Liver (tissue), 9 donors: ENCODE data around the gene CUEDC1. TPM values are rescaled to one million over a fixed set of nuclear protein-coding genes. Genes with fewer than 3 reads are reported as not detected.

ENCODE experiments used
- DNase-seq: peaks from one replicate; pipeline ENCODE4 v3.0.0-alpha.2; 2017; ENCODE audit warnings: low spot score
- H3K27ac ChIP-seq, 2 donors: one replicate each; pipeline ENCODE4 v1.7.0; 2013; ENCODE audit warnings: inconsistent platforms in 2 of 2, low read length in 2 of 2, control low read depth in 1 of 2, low read depth in 1 of 2, mild to moderate bottlenecking in 1 of 2
- H3K27me3 ChIP-seq, 4 donors: one replicate each; pipeline versions ENCODE4 v1.6.1 to v1.7.0; 2013; ENCODE audit warnings: low read length in 3 of 4, inconsistent platforms in 1 of 4, mild to moderate bottlenecking in 1 of 4, moderate library complexity in 1 of 4; ENCODE audit not compliant: control insufficient read depth in 4 of 4, insufficient read depth in 4 of 4
- H3K36me3 ChIP-seq, 4 donors: one replicate each; pipeline versions ENCODE4 v1.6.1 to v1.7.0; 2013; ENCODE audit warnings: low read length in 3 of 4, mild to moderate bottlenecking in 3 of 4, low read depth in 1 of 4, moderate library complexity in 1 of 4; ENCODE audit not compliant: control insufficient read depth in 4 of 4, insufficient read depth in 3 of 4
- H3K4me1 ChIP-seq, 4 donors: one replicate each; pipeline versions ENCODE4 v1.6.1 to v1.7.0; 2013; ENCODE audit warnings: low read length in 3 of 4, mild to moderate bottlenecking in 3 of 4, moderate library complexity in 1 of 4; ENCODE audit not compliant: control insufficient read depth in 4 of 4, insufficient read depth in 4 of 4
- H3K4me3 ChIP-seq, 3 donors: one replicate each; pipeline versions ENCODE4 v1.6.1 to v1.7.0; 2013; ENCODE audit warnings: low read length in 3 of 3, control low read depth in 1 of 3, low read depth in 1 of 3, mild to moderate bottlenecking in 1 of 3
- H3K9ac ChIP-seq, 2 donors: one replicate each; pipeline ENCODE4 v1.7.0; 2013; ENCODE audit warnings: low read length in 2 of 2, mild to moderate bottlenecking in 2 of 2, moderate library complexity in 2 of 2, control low read depth in 1 of 2, low read depth in 1 of 2
- H3K9me3 ChIP-seq, 4 donors: one replicate each; pipeline versions ENCODE4 v1.6.1 to v1.7.0; 2013; ENCODE audit warnings: low read length in 3 of 4; ENCODE audit not compliant: control insufficient read depth in 4 of 4
- EGR1 ChIP-seq, 2 donors: IDR thresholded peaks; 2 replicates each; pipeline ENCODE4 v1.6.1; 2016 to 2018; ENCODE audit warnings: antibody characterized with exemption in 2 of 2, low read depth in 2 of 2
- FOXA1 ChIP-seq: IDR thresholded peaks from 2 replicates; pipeline ENCODE4 v1.6.1; 2016; ENCODE audit warnings: antibody characterized with exemption
- FOXA2 ChIP-seq: IDR thresholded peaks from 2 replicates; pipeline ENCODE4 v1.6.1; 2016; ENCODE audit warnings: antibody characterized with exemption
- GABPA ChIP-seq, 2 donors: IDR thresholded peaks in 1 of 2; conservative IDR thresholded peaks in 1 of 2; 2 replicates each; pipeline ENCODE4 v1.6.1; 2016; ENCODE audit warnings: antibody characterized with exemption in 2 of 2, mild to moderate bottlenecking in 1 of 2, moderate library complexity in 1 of 2
- HNF4A ChIP-seq, 2 donors: conservative IDR thresholded peaks; 2 replicates each; pipeline ENCODE4 v1.6.1; 2016; ENCODE audit warnings: antibody characterized with exemption in 2 of 2, mild to moderate bottlenecking in 2 of 2
- HNF4G ChIP-seq: IDR thresholded peaks from 2 replicates; pipeline ENCODE4 v1.6.1; 2016; ENCODE audit warnings: antibody characterized with exemption
- JUND ChIP-seq, 2 donors: IDR thresholded peaks; 2 replicates each; pipeline ENCODE4 v1.6.1; 2016; ENCODE audit warnings: antibody characterized with exemption in 2 of 2
- NR2F2 ChIP-seq: IDR thresholded peaks from 2 replicates; pipeline ENCODE4 v1.6.1; 2016; ENCODE audit warnings: antibody characterized with exemption
- RAD21 ChIP-seq, 2 donors: IDR thresholded peaks; 2 replicates each; pipeline ENCODE4 v1.6.1; 2016; ENCODE audit warnings: antibody characterized with exemption in 2 of 2, mild to moderate bottlenecking in 2 of 2
- REST ChIP-seq: IDR thresholded peaks from 2 replicates; pipeline ENCODE4 v1.6.1; 2016; ENCODE audit warnings: antibody characterized with exemption, mild to moderate bottlenecking
- RXRA ChIP-seq, 2 donors: IDR thresholded peaks; 2 replicates each; pipeline ENCODE4 v1.6.1; 2017 to 2018; ENCODE audit warnings: antibody characterized with exemption in 2 of 2, mild to moderate bottlenecking in 1 of 2
- TAF1 ChIP-seq: conservative IDR thresholded peaks from 2 replicates; pipeline ENCODE4 v1.6.1; 2016; ENCODE audit warnings: antibody characterized with exemption, mild to moderate bottlenecking
- YY1 ChIP-seq: IDR thresholded peaks from 2 replicates; pipeline ENCODE4 v1.6.1; 2016; ENCODE audit warnings: antibody characterized with exemption, mild to moderate bottlenecking
- ZBTB33 ChIP-seq: IDR thresholded peaks from 2 replicates; pipeline ENCODE4 v1.6.1; 2016; ENCODE audit warnings: antibody characterized with exemption
- WGBS: extraction: QIAGEN DNeasy Blood & Tissue Kit; methylation state at CpG from one replicate; pipeline ENCODE4 v1.1.7; 2013; 5-methylcytosine and 5-hydroxymethylcytosine counted together
- polyA plus RNA-seq, 2 donors: library from polyadenylated mRNA; stranded (reverse) in 1 of 2; unstranded in 1 of 2; fragments of 200-250 nt in 1 of 2; fragments of >200 nt in 1 of 2; fragmentation: Nextera tagmentation in 1 of 2; extraction: Ambion mirVana in 1 of 2; gene quantifications; one replicate each; pipeline versions ENCODE4 v1.2.1 to v1.2.3, GENCODE V29; 2013 to 2015
- total RNA-seq, 2 donors: library from RNA; depleted of rRNA; stranded (reverse); fragments of >200 nt; gene quantifications; one replicate each; pipeline ENCODE4 v1.2.3, GENCODE V29; 2014
- donor health status: healthy.
- donor health status: healthy.
- donor health status: healthy.
- donor health status: healthy.
- donor health status: healthy.

CUEDC1 gene
- total and polyA plus RNA-seq, 4 donors = 2.6 to 4.9 (median 3.4) TPM

- no peaks in the 10 kb centered on the region for H3K27me3 ChIP-seq
- no peak overlapping the region for H3K4me3 ChIP-seq
- H3K36me3 ChIP-seq = peaks cover 7 to 47% (median 32%) of the 10 kb centered on the region in 4 donors
- WGBS = 96% methylated on average over 4 of the region's 4 CpGs
- TF ChIP-seq YY1 (no peak), RXRA (IDR thresholded peaks at IDR 0.05) (no peak), FOXA1 (no peak), RAD21 (IDR thresholded peaks at IDR 0.05) (no peak), GABPA (IDR thresholded peaks at IDR 0.05 in 1 of 2, conservative IDR thresholded peaks at IDR 0.05 in 1 of 2) (no peak), NR2F2 (no peak), TAF1 (no peak), REST (no peak), JUND (IDR thresholded peaks at IDR 0.05) (no peak), HNF4A (conservative IDR thresholded peaks at IDR 0.05) (no peak), FOXA2 (no peak)
- peaks cover 6 to 20% (median 15%) of the 10 kb centered on the region in 4 donors for H3K4me1 ChIP-seq
- no peak for DNase-seq
- no peaks in the 10 kb centered on the region for H3K9me3 ChIP-seq
- no peak overlapping the region for H3K27ac ChIP-seq
- H3K9ac ChIP-seq = no peak overlapping the region
Measured at GRCh38 chr17:57980522-57980921, 25.3 kb upstream of the CUEDC1 start.

GRCh38 chr17:57979076-57979475 is 23.9 kb upstream of the CUEDC1 start:
- TF ChIP-seq REST (no peak), HNF4G (no peak), FOXA2 (no peak)
- no peak overlapping the region for H3K27ac ChIP-seq
- H3K36me3 ChIP-seq = peaks cover 7 to 55% (median 36%) of the 10 kb centered on the region in 4 donors
- H3K4me3 ChIP-seq = no peak overlapping the region
- H3K27me3 ChIP-seq = no peaks in the 10 kb centered on the region
- no peak for DNase-seq
- no peak overlapping the region for H3K9ac ChIP-seq
- WGBS = 89% methylated on average over 1 of the region's 1 CpG
- H3K9me3 ChIP-seq = no peaks in the 10 kb centered on the region
- H3K4me1 ChIP-seq = peaks cover 4 to 25% (median 18%) of the 10 kb centered on the region in 4 donors

GRCh38 chr17:57976594-57976993 is 21.4 kb upstream of the CUEDC1 start:
- Histone ChIP-seq H3K27ac (no peak overlapping the region), H3K36me3 (peaks cover 7 to 54% (median 34%) of the 10 kb centered on the region in 4 donors)
- TF ChIP-seq TAF1 (no peak), FOXA1 (no peak), ZBTB33 (no peak), EGR1 (IDR thresholded peaks at IDR 0.05; ENCODE audit: low read depth in 2 of 2) (no peak), RXRA (IDR thresholded peaks at IDR 0.05) (no peak)

More at GRCh38 chr17:57976594-57976993, 21.4 kb upstream of the CUEDC1 start:
- 94% methylated on average over 3 of the region's 3 CpGs for WGBS
- DNase-seq = no peak
- Histone ChIP-seq H3K9ac (no peak overlapping the region), H3K4me3 (no peak overlapping the region), H3K27me3 (no peaks in the 10 kb centered on the region), H3K9me3 (no peaks in the 10 kb centered on the region), H3K4me1 (peaks cover 4 to 26% (median 20%) of the 10 kb centered on the region in 4 donors)
